Panc1 (cell line): Measurements from ENCODE around the gene CDH23.

ENCODE experiments used
- TF ChIP-seq, protein P1 (sequence below): fragments of 450-650 bp; IDR thresholded peaks from 2 replicates; pipeline ENCODE4 v1.5.1; 2017; ENCODE audit warnings: mild to moderate bottlenecking
- TF ChIP-seq, protein P2 (sequence below), 2 experiments: IDR thresholded peaks; 2 replicates each; pipeline ENCODE4 v1.6.1; 2011 to 2012; ENCODE audit warnings: low read depth in 2 of 2, control low read depth in 1 of 2, low read length in 1 of 2, mild to moderate bottlenecking in 1 of 2, moderate library complexity in 1 of 2; ENCODE audit not compliant: insufficient read depth in 1 of 2

DNA sequence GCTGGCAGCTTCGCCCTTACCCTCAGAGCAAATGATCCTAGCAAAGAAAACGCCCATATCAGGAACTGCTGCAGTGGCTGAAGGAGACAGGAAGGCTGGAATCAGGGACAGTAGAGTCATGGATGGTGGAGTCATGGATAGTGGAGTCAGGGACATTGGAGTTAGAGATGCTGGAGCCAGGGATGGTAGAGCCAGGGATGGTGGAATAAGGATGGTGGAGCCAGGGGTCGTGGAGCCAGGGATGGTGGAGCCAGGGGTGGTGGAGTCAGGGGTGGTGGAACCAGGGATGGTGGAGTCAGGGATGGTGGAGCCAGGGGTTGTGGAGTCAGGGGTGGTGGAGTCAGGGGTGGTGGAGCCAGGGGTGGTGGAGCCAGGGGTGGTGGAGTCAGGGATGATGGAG, 291.5 kb downstream of the CDH23 start:
- TF ChIP-seq, protein P1, sequence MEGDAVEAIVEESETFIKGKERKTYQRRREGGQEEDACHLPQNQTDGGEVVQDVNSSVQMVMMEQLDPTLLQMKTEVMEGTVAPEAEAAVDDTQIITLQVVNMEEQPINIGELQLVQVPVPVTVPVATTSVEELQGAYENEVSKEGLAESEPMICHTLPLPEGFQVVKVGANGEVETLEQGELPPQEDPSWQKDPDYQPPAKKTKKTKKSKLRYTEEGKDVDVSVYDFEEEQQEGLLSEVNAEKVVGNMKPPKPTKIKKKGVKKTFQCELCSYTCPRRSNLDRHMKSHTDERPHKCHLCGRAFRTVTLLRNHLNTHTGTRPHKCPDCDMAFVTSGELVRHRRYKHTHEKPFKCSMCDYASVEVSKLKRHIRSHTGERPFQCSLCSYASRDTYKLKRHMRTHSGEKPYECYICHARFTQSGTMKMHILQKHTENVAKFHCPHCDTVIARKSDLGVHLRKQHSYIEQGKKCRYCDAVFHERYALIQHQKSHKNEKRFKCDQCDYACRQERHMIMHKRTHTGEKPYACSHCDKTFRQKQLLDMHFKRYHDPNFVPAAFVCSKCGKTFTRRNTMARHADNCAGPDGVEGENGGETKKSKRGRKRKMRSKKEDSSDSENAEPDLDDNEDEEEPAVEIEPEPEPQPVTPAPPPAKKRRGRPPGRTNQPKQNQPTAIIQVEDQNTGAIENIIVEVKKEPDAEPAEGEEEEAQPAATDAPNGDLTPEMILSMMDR, result no peak
- TF ChIP-seq, protein P2, sequence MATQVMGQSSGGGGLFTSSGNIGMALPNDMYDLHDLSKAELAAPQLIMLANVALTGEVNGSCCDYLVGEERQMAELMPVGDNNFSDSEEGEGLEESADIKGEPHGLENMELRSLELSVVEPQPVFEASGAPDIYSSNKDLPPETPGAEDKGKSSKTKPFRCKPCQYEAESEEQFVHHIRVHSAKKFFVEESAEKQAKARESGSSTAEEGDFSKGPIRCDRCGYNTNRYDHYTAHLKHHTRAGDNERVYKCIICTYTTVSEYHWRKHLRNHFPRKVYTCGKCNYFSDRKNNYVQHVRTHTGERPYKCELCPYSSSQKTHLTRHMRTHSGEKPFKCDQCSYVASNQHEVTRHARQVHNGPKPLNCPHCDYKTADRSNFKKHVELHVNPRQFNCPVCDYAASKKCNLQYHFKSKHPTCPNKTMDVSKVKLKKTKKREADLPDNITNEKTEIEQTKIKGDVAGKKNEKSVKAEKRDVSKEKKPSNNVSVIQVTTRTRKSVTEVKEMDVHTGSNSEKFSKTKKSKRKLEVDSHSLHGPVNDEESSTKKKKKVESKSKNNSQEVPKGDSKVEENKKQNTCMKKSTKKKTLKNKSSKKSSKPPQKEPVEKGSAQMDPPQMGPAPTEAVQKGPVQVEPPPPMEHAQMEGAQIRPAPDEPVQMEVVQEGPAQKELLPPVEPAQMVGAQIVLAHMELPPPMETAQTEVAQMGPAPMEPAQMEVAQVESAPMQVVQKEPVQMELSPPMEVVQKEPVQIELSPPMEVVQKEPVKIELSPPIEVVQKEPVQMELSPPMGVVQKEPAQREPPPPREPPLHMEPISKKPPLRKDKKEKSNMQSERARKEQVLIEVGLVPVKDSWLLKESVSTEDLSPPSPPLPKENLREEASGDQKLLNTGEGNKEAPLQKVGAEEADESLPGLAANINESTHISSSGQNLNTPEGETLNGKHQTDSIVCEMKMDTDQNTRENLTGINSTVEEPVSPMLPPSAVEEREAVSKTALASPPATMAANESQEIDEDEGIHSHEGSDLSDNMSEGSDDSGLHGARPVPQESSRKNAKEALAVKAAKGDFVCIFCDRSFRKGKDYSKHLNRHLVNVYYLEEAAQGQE (IDR thresholded peaks at IDR 0.05; ENCODE audit: insufficient read depth in 1 of 2, low read depth in 2 of 2, low read length in 1 of 2), result no peak
